Measurements from ENCODE around the gene RUVBL1. TPM values are rescaled to one million over a fixed set of nuclear protein-coding genes. Genes with fewer than 3 reads are reported as not detected.

The RUVBL1 gene
- total RNA-seq, 4 donors from 2014 or later, result 9.7 to 38.4 (median 16.6) TPM

DNA sequence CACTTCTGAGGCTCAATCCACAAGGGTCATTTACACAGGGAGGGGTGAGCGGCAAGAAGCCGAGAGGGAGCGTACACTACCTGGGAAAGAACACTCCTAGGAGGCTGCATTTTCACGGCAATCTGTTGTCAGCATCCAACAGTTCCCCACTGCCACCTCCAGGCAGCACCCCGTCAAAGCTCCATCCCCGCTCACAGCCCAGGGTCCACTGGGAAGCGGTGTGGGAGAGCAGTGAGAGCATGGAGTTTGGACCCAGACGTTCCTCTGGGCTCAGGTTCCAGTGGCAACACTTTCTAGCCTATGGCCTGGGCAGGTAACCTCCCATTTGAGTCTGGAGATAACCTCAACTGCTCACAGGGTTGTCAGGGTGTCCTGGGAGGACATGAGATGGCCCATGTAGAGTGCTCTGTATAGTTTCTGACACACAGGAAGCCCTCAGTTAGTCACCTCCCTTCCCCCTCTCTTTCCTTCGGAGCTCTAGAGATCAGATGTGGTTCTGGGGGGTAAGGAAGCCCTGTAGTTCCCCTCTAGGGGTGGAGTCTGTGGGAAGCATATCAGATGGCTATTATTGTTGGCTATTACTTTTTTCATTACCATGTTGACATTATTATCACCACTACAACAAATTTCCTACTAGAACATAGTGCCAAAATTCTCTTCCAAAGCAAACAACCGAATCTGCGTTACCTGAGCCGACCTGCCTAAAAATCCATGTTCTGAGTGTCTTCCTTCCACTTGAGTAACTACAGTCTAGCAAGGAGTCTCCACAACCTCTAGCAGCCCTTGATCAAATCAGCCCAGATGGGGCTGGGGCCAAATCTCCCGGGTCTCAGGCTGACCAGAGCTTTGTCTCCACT is 29.1 kb downstream of the RUVBL1 start:
- no peaks in the 10 kb centered on the region for H3K4me1 ChIP-seq
- no peaks in the 10 kb centered on the region for H3K9me3 ChIP-seq
- no peak overlapping the region for H3K4me3 ChIP-seq
- H3K36me3 ChIP-seq, result no peaks in the 10 kb centered on the region
- DNase-seq, result no peak
- no peak overlapping the region for H3K27ac ChIP-seq
- no peak for TF ChIP-seq POLR2A (IDR thresholded peaks at IDR 0.05)
- TF ChIP-seq, protein P1, sequence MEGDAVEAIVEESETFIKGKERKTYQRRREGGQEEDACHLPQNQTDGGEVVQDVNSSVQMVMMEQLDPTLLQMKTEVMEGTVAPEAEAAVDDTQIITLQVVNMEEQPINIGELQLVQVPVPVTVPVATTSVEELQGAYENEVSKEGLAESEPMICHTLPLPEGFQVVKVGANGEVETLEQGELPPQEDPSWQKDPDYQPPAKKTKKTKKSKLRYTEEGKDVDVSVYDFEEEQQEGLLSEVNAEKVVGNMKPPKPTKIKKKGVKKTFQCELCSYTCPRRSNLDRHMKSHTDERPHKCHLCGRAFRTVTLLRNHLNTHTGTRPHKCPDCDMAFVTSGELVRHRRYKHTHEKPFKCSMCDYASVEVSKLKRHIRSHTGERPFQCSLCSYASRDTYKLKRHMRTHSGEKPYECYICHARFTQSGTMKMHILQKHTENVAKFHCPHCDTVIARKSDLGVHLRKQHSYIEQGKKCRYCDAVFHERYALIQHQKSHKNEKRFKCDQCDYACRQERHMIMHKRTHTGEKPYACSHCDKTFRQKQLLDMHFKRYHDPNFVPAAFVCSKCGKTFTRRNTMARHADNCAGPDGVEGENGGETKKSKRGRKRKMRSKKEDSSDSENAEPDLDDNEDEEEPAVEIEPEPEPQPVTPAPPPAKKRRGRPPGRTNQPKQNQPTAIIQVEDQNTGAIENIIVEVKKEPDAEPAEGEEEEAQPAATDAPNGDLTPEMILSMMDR (IDR thresholded peaks at IDR 0.05), result no peak
- H3K27me3 ChIP-seq, result no peaks in the 10 kb centered on the region
- intact Hi-C loops (cut with DNase I; ENCODE audit: low total_unique reads), result no loop called here

DNA sequence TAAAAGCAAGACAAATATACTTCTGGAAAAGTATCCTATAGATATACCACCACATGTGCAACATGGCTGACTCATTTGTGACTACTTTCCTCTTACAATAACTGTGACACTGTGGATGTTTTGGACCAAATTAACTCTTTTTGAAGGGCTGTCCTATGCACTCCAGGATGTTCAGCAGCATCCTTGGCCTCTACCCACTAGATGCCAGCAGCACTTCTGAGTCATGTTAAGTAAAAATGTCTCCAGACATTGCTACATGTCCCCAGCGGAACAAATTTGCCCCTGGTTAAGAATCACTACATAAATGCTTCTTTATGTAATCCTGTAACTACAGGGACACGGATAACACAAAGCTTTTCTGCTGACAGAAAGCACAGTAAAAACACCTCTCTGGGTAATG is 32.0 kb downstream of the RUVBL1 start:
- no peak for DNase-seq
- no peak overlapping the region for H3K27ac ChIP-seq
- no peak for TF ChIP-seq POLR2A (IDR thresholded peaks at IDR 0.05)
- TF ChIP-seq, protein P1 (IDR thresholded peaks at IDR 0.05), result no peak
- no peaks in the 10 kb centered on the region for H3K4me1 ChIP-seq
- intact Hi-C loops (cut with DNase I; ENCODE audit: low total_unique reads), result no loop called here
- H3K27me3 ChIP-seq, result no peaks in the 10 kb centered on the region
- no peak overlapping the region for H3K4me3 ChIP-seq
- H3K9me3 ChIP-seq, result no peaks in the 10 kb centered on the region
- H3K36me3 ChIP-seq, result no peaks in the 10 kb centered on the region

DNA sequence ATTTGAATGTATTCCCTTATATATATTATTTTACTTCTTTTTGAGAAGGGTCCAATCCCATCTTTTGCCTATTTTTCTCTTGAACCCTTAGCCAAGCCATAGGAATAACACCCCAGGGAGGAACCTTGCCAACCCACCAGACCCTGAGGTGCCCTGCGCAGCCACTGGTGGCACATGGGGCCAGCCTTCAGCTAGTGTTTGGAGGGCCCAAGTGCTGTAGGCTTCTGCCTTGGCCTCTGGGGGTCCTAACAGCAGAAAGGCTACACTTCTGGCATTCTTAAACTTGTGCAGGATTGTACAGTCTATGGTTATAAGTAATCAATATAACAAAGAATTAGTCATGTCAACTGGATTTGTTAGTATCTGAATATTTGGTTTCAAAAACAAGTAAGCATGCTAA is 34.5 kb downstream of the RUVBL1 start:
- intact Hi-C loops (cut with DNase I; ENCODE audit: low total_unique reads), result loop anchor here (10.0 kb wide), 1 partner anchor 516 kb away; no protein-coding TSS in a partner anchor
- no peak for DNase-seq

DNA sequence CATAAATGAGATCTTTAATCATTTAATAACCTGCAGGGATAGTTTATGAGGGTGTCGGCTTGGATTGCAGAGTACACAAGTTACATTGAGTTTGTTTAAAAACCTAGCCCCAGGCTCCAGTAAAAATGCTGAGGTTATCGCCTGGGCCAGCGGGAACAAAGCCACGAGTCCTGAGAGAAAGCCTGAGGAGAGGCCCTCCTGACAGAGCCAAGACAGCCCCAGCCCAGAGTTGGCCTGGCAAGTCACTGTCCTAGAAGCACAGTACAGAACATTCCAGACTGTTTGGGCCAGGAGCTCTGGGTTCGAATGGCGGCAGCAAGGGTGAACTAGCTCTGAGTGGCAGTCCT is 39.0 kb downstream of the RUVBL1 start:
- TF ChIP-seq, protein P1 (IDR thresholded peaks at IDR 0.05), result no peak
- no peak for TF ChIP-seq POLR2A (IDR thresholded peaks at IDR 0.05)
- Histone ChIP-seq H3K27me3 (no peaks in the 10 kb centered on the region), H3K4me3 (no peak overlapping the region), H3K4me1 (peaks cover 0 to 8% of the 10 kb centered on the region in 2 donors), H3K9me3 (no peaks in the 10 kb centered on the region), H3K27ac (peak overlapping the region in 1 of 2 donors; percentile 10), H3K36me3 (no peaks in the 10 kb centered on the region)
- DNase-seq, result peak in 1 of 2 donors; percentile 50
- intact Hi-C loops (cut with DNase I; ENCODE audit: low total_unique reads), result loop anchor here (10.0 kb wide), 1 partner anchor 520 kb away; no protein-coding TSS in a partner anchor

More for the DNA sequence above, 34.5 kb downstream of the RUVBL1 start:
- H3K9me3 ChIP-seq, result no peaks in the 10 kb centered on the region
- no peak overlapping the region for H3K4me3 ChIP-seq
- H3K27ac ChIP-seq, result no peak overlapping the region
- no peaks in the 10 kb centered on the region for H3K36me3 ChIP-seq
- TF ChIP-seq, protein P1 (IDR thresholded peaks at IDR 0.05), result no peak
- no peak for TF ChIP-seq POLR2A (IDR thresholded peaks at IDR 0.05)
- H3K4me1 ChIP-seq, result peaks cover 0 to 3% of the 10 kb centered on the region in 2 donors
- no peaks in the 10 kb centered on the region for H3K27me3 ChIP-seq

DNA sequence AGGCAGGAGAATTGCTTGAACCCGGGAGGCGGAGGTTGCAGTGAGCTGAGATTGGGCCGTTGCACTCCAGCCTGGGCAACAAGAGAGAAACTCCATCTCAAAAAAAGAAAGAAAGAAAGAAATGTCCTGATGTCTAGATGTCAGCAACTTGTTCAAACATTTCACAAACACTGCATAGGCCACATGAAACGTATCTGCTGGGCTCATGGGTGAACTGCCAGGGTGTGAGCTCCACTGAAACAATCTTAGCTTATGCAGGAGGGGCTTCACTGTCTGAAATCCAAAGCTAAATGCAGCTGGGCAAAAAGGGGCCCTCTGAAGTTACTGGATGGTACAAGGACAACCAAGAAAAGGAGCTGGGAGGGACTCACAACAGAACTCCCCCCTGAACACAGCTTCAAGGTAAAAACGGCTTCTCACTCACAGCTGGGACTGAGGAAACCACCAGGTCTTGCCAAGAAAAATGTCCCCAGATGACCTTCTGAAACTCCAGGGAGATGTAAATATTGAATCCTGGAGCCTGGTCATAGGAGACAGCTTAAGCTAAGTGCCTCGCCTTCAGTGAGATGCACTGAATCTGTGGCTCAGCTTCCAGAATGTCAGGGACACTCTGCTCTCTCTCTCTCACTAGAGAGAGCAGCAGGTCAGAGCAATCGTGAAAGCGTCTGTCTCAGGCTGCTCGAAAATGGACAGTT is 39.5 kb downstream of the RUVBL1 start:
- peak overlapping the region in 1 of 2 donors; percentile 10 for H3K27ac ChIP-seq
- TF ChIP-seq POLR2A (IDR thresholded peaks at IDR 0.05), result no peak
- TF ChIP-seq, protein P1 (IDR thresholded peaks at IDR 0.05), result no peak
- H3K9me3 ChIP-seq, result no peaks in the 10 kb centered on the region
- intact Hi-C loops (cut with DNase I; ENCODE audit: low total_unique reads), result loop anchor here (10.0 kb wide), 1 partner anchor 521 kb away; no protein-coding TSS in a partner anchor
- no peak for DNase-seq
- peaks cover 0 to 8% of the 10 kb centered on the region in 2 donors for H3K4me1 ChIP-seq
- H3K4me3 ChIP-seq, result no peak overlapping the region
- H3K36me3 ChIP-seq, result no peaks in the 10 kb centered on the region
- no peaks in the 10 kb centered on the region for H3K27me3 ChIP-seq

Data from uterus (tissue), 4 donors.